Stomach smooth muscle (tissue), 2 donors: ENCODE data around the gene FOSB.

Source experiments
- H3K27ac ChIP-seq: one replicate; pipeline ENCODE4 v1.7.0; 2013; ENCODE audit warnings: mild to moderate bottlenecking, low read length, inconsistent platforms
- H3K27me3 ChIP-seq, 2 donors: one replicate each; pipeline ENCODE4 v1.7.0; 2013; ENCODE audit warnings: low read length in 2 of 2; ENCODE audit not compliant: insufficient read depth in 2 of 2, control insufficient read depth in 1 of 2
- H3K36me3 ChIP-seq, 2 donors: one replicate each; pipeline ENCODE4 v1.7.0; 2013; ENCODE audit warnings: low read length in 2 of 2; ENCODE audit not compliant: control insufficient read depth in 2 of 2, insufficient read depth in 2 of 2
- H3K4me1 ChIP-seq: one replicate; pipeline ENCODE4 v1.7.0; 2013; ENCODE audit warnings: low read length; ENCODE audit not compliant: control insufficient read depth, insufficient read depth
- H3K4me3 ChIP-seq, 2 donors: one replicate each; pipeline ENCODE4 v1.7.0; 2013; ENCODE audit warnings: low read length in 2 of 2
- H3K9ac ChIP-seq, 2 donors: one replicate each; pipeline ENCODE4 v1.7.0; 2013; ENCODE audit warnings: low read length in 2 of 2, mild to moderate bottlenecking in 1 of 2
- H3K9me3 ChIP-seq, 2 donors: one replicate each; pipeline ENCODE4 v1.7.0; 2013; ENCODE audit warnings: low read length in 2 of 2; ENCODE audit not compliant: control insufficient read depth in 2 of 2
- donor health status: healthy.
- donor health status: Pancreatic carcinoma.

The FOSB gene

DNA sequence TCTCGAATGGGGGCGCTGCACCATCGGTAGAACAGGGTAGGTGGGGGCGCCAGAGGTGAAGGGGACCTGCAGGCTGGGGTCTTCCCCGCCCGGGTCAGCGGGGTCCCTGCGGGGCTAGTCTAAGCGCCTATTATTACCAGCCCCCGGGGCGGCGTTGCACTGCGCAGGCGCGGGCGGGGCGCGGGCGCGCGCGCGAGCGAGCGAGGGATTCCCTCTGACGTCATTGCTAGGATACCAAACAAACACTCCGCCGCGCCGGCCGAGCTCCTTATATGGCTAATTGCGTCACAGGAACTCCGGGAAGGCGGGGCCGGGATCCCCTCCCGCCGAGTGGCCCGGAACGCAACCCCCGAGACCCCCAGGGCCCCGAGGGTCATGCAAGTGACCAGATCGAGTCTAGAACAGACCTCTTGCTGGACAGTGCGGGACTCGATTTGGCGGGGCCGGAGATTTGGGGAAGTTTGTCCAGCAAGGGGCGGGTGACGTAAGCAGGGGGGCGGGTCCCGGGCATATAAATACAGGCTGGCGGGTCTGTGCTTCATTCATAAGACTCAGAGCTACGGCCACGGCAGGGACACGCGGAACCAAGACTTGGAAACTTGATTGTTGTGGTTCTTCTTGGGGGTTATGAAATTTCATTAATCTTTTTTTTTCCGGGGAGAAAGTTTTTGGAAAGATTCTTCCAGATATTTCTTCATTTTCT lies at the start of gene FOSB:
FOSB (plus strand) TSS at position 541 of the 703 bp plus-strand sequence. CDS start 591 bp downstream, outside the sequence.
- H3K36me3 ChIP-seq, result peaks cover 0 to 19% of the 10 kb centered on the region in 2 donors
- H3K27me3 ChIP-seq, result no peaks in the 10 kb centered on the region
- H3K9ac ChIP-seq, result peak within 1 kb of the TSS; percentile 80 to 91
- no peaks in the 10 kb centered on the region for H3K9me3 ChIP-seq
- H3K4me1 ChIP-seq, result peaks cover 29% of the 10 kb centered on the region
- peak within 1 kb of the TSS; percentile 96 to 98 for H3K4me3 ChIP-seq
- H3K27ac ChIP-seq, result peak within 1 kb of the TSS; percentile 96

DNA sequence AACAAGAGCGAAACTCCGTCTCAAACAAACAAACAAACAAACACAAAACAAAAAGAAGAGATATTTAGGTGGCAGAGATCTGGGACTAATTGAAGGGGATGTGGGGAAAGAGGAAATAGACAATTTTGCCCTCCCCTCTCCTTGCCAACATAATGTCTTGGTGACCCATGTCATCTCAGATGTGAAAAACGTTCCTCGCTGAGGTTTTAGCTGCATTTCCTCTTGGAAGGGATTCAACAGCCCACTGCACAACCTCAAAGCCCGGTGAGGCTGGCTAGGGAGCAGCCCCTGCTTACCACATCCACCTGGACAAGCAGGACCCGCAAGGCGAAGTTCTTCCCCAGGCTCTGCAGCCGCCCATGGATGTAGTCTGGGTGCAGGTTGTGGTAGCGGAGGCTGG lies 49.0 kb upstream of the FOSB start:
- H3K9me3 ChIP-seq, result no peaks in the 10 kb centered on the region
- H3K27me3 ChIP-seq, result no peaks in the 10 kb centered on the region
- H3K36me3 ChIP-seq, result peaks cover 15 to 17% of the 10 kb centered on the region in 2 donors
- no peak overlapping the region for H3K4me3 ChIP-seq
- H3K27ac ChIP-seq, result no peak overlapping the region
- no peak overlapping the region for H3K9ac ChIP-seq
- peaks cover 26% of the 10 kb centered on the region for H3K4me1 ChIP-seq

DNA sequence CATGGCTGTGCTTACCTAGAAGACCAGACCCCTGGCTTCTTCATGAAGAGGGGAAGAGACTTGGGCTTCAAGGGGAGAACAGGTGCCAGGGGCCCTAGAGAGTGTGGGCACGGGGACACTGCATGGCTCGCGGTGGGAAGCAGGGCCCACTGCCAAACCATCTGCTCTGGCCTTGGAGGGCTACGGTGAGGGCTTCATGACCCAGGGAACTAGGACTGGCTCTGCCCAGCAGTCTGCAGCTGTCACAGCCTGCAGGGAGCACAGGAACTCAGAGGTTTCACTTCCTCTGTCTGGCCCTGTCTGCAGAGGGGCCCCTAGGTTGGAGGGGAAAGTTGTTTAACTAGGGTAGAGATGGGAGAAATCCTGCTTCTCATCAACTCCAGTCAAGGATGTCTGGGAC lies 48.4 kb upstream of the FOSB start:
- Histone ChIP-seq H3K9me3 (no peaks in the 10 kb centered on the region), H3K4me3 (no peak overlapping the region), H3K27ac (no peak overlapping the region), H3K36me3 (peaks cover 12 to 14% of the 10 kb centered on the region in 2 donors), H3K9ac (no peak overlapping the region), H3K27me3 (no peaks in the 10 kb centered on the region), H3K4me1 (peaks cover 32% of the 10 kb centered on the region)

DNA sequence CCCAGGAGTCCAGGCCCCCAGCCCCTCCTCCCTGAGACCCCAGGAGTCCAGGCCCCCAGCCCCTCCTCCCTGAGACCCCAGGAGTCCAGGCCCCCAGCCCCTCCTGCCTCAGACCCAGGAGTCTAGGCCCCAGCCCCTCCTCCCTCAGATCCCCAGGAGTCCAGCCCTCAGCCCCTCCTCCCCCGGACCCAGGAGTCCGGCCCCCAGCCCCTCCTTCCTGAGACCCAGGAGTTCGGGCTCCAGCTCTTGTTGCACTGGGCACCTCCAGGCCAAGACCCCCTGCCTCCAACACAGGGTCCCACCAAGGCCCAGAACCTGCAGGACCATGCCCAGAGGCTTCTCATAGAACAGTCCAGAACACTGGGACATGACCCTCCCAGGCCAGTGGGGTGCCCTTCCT lies 47.9 kb upstream of the FOSB start:
- H3K36me3 ChIP-seq, result peaks cover 12 to 14% of the 10 kb centered on the region in 2 donors
- H3K27ac ChIP-seq, result no peak overlapping the region

DNA sequence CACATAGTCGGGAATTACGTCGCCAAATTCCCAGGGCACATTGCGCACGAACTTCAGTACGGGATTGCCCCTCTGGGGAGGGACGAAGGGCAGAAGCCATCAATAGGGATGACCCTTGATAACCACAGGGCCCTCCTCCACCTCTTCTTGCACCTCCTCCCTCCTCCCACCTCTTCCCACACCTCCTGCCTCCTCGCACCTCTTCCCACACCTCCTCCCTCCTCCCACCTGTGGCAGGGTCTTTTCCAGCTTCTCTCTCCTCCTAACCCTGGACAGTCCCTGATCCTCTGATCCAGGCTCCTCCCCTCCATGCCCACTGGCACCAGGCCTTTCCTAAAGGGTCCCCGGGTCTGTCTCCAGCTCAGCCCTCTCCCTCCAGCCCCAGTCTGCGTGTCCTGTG lies 47.4 kb upstream of the FOSB start:
- no peaks in the 10 kb centered on the region for H3K27me3 ChIP-seq
- H3K9me3 ChIP-seq, result no peaks in the 10 kb centered on the region
- H3K4me1 ChIP-seq, result peaks cover 32% of the 10 kb centered on the region
- no peak overlapping the region for H3K27ac ChIP-seq
- H3K9ac ChIP-seq, result no peak overlapping the region
- no peak overlapping the region for H3K4me3 ChIP-seq
- H3K36me3 ChIP-seq, result peaks cover 12 to 14% of the 10 kb centered on the region in 2 donors

More for the DNA sequence above, 47.9 kb upstream of the FOSB start:
- Histone ChIP-seq H3K4me3 (no peak overlapping the region), H3K9ac (no peak overlapping the region), H3K27me3 (no peaks in the 10 kb centered on the region), H3K4me1 (peaks cover 32% of the 10 kb centered on the region), H3K9me3 (no peaks in the 10 kb centered on the region)

DNA sequence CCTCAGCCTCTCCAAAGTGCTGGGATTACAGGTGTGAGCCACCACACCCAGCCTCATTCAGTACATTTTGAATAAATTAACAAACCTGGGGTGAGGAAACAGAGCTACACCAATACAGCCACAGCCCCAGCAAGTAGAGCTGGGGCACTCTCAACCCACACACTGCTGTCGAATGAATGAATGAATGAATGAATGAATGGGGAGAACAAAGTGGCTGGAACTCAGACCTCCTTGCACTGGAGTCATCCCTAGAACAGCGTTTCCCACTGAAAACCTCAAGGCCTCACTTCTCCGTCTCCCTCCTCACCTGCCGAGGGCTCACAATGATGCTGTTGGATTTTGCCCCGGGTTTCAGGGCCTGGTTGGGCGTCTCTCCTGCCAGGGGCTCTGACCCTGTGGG lies 46.9 kb upstream of the FOSB start:
- H3K36me3 ChIP-seq, result peaks cover 11 to 14% of the 10 kb centered on the region in 2 donors

DNA sequence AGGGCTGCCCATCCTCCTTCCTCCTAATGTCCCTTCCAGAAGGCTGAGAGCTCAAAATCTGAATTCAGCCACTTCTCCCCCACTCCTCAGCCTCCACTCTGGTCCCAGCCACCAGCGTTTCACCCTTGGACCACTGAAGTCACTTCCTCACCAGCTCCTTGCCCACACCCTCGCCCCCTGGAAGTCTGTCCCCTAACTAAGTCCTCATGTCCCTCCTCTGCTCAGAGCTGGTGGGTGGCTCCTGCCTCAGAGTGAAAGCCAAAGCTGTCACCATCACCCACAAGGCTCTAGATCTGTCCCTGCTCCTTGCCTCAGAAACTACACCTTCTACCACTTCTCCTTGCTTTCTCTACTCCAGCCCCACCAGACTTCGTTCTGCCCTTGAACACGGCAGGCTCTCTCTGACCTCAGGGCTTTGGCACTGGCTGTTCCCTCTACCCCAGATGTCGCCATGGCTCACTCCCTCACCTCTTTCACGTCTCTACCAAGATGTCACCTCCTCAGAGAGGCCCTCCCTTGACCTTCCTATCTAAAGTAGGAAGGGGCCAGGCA lies 45.8 kb upstream of the FOSB start:
- Histone ChIP-seq H3K27me3 (no peaks in the 10 kb centered on the region), H3K4me1 (peaks cover 20% of the 10 kb centered on the region), H3K4me3 (no peak overlapping the region), H3K27ac (no peak overlapping the region), H3K9ac (no peak overlapping the region), H3K36me3 (peaks cover 10 to 13% of the 10 kb centered on the region in 2 donors), H3K9me3 (no peaks in the 10 kb centered on the region)

More for the DNA sequence above, 46.9 kb upstream of the FOSB start:
- Histone ChIP-seq H3K9me3 (no peaks in the 10 kb centered on the region), H3K4me1 (peaks cover 29% of the 10 kb centered on the region), H3K27me3 (no peaks in the 10 kb centered on the region), H3K27ac (no peak overlapping the region), H3K4me3 (no peak overlapping the region), H3K9ac (no peak overlapping the region)

DNA sequence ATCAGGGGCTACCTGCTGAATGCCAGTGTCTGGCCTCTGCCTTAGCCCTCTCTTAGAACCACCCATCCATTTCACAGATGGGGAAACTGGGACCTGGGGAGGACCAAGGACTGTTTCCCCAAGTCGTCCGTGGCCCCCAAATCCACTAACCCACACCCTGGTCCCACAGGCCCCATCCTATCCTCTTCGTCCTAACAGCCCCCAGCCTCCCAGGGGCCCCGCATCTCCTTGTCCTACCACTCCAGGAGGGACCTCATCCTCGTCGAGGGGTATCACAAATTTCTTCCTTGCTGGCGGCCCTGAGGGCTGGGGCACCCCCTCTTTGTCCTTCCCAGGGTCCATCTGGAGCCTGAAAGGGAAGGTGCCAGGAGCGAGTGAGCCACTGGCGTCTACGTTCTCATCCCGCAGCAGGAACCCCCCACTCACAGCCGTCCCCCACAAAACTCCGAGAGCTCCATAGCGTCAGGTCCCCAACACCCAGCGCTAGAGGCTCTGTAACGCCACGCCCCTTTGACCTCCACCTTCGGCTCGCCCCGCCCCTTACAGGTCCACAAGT lies 44.7 kb upstream of the FOSB start:
- peak overlapping the region; percentile 85 to 87 for H3K4me3 ChIP-seq
- peaks cover 20% of the 10 kb centered on the region for H3K4me1 ChIP-seq
- H3K9me3 ChIP-seq, result no peaks in the 10 kb centered on the region
- H3K27me3 ChIP-seq, result no peaks in the 10 kb centered on the region
- peak overlapping the region; percentile 83 to 84 for H3K9ac ChIP-seq
- peaks cover 9 to 10% of the 10 kb centered on the region in 2 donors for H3K36me3 ChIP-seq
- peak overlapping the region; percentile 82 for H3K27ac ChIP-seq

DNA sequence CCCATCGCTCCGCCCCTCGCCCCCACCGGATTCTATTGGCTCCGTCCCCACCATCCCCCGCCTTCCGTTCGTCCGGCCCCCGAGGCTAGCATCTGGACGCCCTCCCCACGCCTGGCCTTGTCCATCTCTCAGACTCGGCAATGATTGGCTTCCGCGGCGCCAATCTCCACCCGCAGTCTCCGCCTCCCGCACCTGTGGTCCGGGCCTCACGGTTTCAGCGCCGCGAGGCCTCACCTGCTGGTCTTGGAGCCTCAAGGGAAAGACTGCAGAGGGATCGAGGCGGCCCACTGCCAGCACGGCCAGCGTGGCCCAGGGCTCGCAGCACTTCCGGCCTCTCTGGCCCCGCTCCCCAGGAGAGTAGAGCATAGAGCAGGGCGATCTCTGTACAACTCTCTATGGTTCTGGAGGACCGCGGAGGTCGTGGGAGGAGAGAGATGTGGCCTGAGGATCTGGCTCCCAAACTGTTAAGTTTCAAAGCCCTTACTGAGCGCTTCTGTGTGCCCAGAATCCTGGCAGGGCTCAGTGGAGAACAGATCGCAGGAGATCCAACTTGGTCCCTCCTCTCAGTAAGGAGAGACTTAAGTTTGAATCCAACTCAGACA lies 44.1 kb upstream of the FOSB start, which contains the start of gene ERCC1:
ERCC1 (minus strand) TSS at position 329 of the 602 bp plus-strand sequence. CDS start 543 bp downstream, outside the sequence.
- peaks cover 24% of the 10 kb centered on the region for H3K4me1 ChIP-seq

DNA sequence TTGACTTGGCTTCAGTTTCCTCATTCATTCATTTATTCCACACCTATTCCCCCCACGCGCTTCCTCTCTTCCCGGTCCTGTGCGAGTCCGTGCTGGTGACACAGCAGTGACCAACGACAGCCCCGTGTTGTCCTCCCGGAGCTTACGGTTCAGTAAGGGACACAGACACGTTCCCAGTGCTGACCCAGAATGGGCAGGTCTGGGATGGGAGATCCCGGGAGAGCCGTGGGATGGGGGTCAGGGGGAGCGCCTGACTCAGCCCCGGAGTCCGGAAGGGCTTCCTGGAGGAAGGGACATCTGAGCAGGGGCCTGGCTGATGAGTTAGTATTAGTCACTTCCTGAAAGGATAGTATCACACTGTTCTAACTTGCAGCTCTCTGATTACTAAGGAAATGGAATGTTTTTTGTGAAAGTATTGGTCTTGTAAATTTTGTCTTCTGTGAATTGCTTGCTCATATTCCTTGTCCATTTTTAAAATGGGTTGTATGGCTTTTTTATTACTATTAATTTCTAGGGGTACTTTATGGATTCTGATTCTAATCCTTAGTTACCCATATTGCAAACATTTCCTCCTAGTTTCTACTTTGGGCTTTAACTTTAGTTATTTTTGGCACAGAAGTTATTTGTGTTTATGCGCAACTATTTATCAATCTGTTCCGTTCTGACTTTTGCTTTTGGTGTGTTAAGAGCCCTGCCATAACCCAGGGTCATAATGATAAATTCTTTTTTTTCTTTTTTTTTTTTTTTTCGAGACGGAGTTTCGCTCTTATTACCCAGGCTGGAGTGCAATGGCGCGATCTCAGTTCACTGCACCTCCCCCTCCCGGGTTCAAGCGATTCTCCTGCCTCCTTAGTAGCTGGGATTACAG lies 43.4 kb upstream of the FOSB start:
- peak overlapping the region; percentile 82 for H3K27ac ChIP-seq
- peak overlapping the region; percentile 85 to 87 for H3K4me3 ChIP-seq
- H3K4me1 ChIP-seq, result peaks cover 28% of the 10 kb centered on the region
- H3K9ac ChIP-seq, result peak overlapping the region; percentile 83 to 84
- H3K27me3 ChIP-seq, result no peaks in the 10 kb centered on the region
- no peaks in the 10 kb centered on the region for H3K9me3 ChIP-seq
- peaks cover 8 to 10% of the 10 kb centered on the region in 2 donors for H3K36me3 ChIP-seq

More for the DNA sequence above, 44.1 kb upstream of the FOSB start, which contains the start of gene ERCC1:
- peak within 1 kb of the TSS; percentile 82 for H3K27ac ChIP-seq
- peaks cover 9 to 10% of the 10 kb centered on the region in 2 donors for H3K36me3 ChIP-seq
- H3K27me3 ChIP-seq, result no peaks in the 10 kb centered on the region
- peak within 1 kb of the TSS; percentile 85 to 87 for H3K4me3 ChIP-seq
- peak within 1 kb of the TSS; percentile 83 to 84 for H3K9ac ChIP-seq
- H3K9me3 ChIP-seq, result no peaks in the 10 kb centered on the region
